ENCODE results near the gene DSCAML1.
"Not testable (repeated sequence)": the region's sequence is repeated elsewhere in the genome, so short reads cannot be mapped to it uniquely, and the experiment has no call there.

The DSCAML1 gene

GRCh38 chr11:117792241-117792640, 4.8 kb downstream of the DSCAML1 start:
- peak; percentile 85 for DNase-seq

GRCh38 chr11:117790279-117790678, 6.7 kb downstream of the DSCAML1 start:
- DNase-seq, result no peak

- no peak for DNase-seq
Measured at GRCh38 chr11:117789241-117789640, 7.8 kb downstream of the DSCAML1 start.

GRCh38 chr11:117786135-117786870, 10.7 kb downstream of the DSCAML1 start:
- no peak for DNase-seq

GRCh38 chr11:117782101-117782500, 14.9 kb downstream of the DSCAML1 start:
- no peak for DNase-seq

GRCh38 chr11:117781627-117782026, 15.4 kb downstream of the DSCAML1 start:
- no peak for DNase-seq

- no peak for DNase-seq
Measured at GRCh38 chr11:117780456-117780855, 16.6 kb downstream of the DSCAML1 start.

GRCh38 chr11:117774553-117774952, 22.5 kb downstream of the DSCAML1 start:
- no peak for DNase-seq

GRCh38 chr11:117772360-117772759, 24.7 kb downstream of the DSCAML1 start:
- DNase-seq, result no peak

- no peak for DNase-seq
Measured at GRCh38 chr11:117771841-117772240, 25.2 kb downstream of the DSCAML1 start.

GRCh38 chr11:117771197-117771596, 25.8 kb downstream of the DSCAML1 start:
- DNase-seq, result no peak

GRCh38 chr11:117770061-117770460, 27.0 kb downstream of the DSCAML1 start:
- no peak for DNase-seq

GRCh38 chr11:117769533-117769932, 27.5 kb downstream of the DSCAML1 start:
- DNase-seq, result no peak

GRCh38 chr11:117768506-117768905, 28.5 kb downstream of the DSCAML1 start:
- DNase-seq, result no peak

- DNase-seq, result no peak
Measured at GRCh38 chr11:117767071-117767470, 29.9 kb downstream of the DSCAML1 start.

- no peak for DNase-seq
Measured at GRCh38 chr11:117766576-117766975, 30.4 kb downstream of the DSCAML1 start.

- DNase-seq, result no peak
Measured at GRCh38 chr11:117766026-117766425, 31.0 kb downstream of the DSCAML1 start.

GRCh38 chr11:117765068-117765467, 31.9 kb downstream of the DSCAML1 start:
- DNase-seq, result no peak

GRCh38 chr11:117763465-117763864, 33.6 kb downstream of the DSCAML1 start:
- not testable (repeated sequence) for DNase-seq

- DNase-seq, result no peak
Measured at GRCh38 chr11:117761993-117762392, 35.0 kb downstream of the DSCAML1 start.

GRCh38 chr11:117759305-117759704, 37.7 kb downstream of the DSCAML1 start:
- DNase-seq, result peak; percentile 79

- DNase-seq, result no peak
Measured at GRCh38 chr11:117754030-117754429, 43.0 kb downstream of the DSCAML1 start.

- DNase-seq, result no peak
Measured at GRCh38 chr11:117752721-117753237, 44.2 kb downstream of the DSCAML1 start.

- DNase-seq, result no peak
Measured at GRCh38 chr11:117752071-117752470, 44.9 kb downstream of the DSCAML1 start.
